ENCODE results near the gene S1PR4.

DNA sequence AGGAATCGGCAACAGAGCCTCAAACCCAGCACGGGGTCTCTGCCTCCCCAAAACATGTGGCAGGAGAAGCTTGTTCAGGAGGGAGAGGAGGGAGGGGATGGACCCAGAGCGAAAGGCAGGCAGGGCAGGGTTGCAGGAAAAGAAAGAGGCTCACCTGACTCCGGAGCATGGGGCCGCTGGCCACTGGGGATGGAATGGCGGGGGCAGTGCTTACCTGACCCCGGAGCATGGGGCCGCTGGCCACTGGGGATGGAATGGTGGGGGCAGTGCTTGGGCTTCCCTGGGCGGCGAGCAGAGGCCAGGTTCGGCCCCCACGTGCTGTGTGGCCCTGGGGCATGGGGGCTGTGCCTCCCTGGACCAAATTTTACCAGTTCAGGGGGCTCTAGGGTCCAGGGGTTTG is 32.6 kb downstream of the S1PR4 start:
- TF ChIP-seq CTCF (IDR thresholded peaks at IDR 0.05; ENCODE audit: insufficient read depth, low read length) (no peak), POLR2AphosphoS5 (IDR thresholded peaks at IDR 0.05; ENCODE audit: low read depth) (no peak)

All from HL-60 (cell line).